HepG2 (cell line): ENCODE measurements around the gene NLGN2. TPM values are rescaled to one million over a fixed set of nuclear protein-coding genes. Genes with fewer than 3 reads are reported as not detected.

Experiments used
- CHCHD3 ChIP-seq: sonication (generic); formaldehyde crosslinking; IDR thresholded peaks from 2 replicates; pipeline ENCODE4 v1.8.0; 2022; ENCODE audit warnings: mild to moderate bottlenecking, missing genetic modification reagents, moderate library complexity
- DRAP1 ChIP-seq: IDR thresholded peaks from 2 replicates; pipeline ENCODE4 v1.6.1; 2016; ENCODE audit warnings: missing genetic modification reagents, missing compliant biosample characterization
- E2F2 ChIP-seq: sonication (generic); formaldehyde crosslinking; IDR thresholded peaks from 2 replicates; pipeline ENCODE4 v1.4.0; 2020; ENCODE audit warnings: missing genetic modification reagents, borderline replicate concordance
- KLF12 ChIP-seq: sonication (generic); formaldehyde crosslinking; IDR thresholded peaks from 2 replicates; pipeline ENCODE4 v1.4.0; 2020; ENCODE audit warnings: missing genetic modification reagents, borderline replicate concordance
- MYPOP ChIP-seq: sonication (generic); formaldehyde crosslinking; IDR thresholded peaks from 2 replicates; pipeline ENCODE4 v1.8.1; 2023; ENCODE audit warnings: mild to moderate bottlenecking, moderate library complexity, missing genetic modification reagents
- PHB2 ChIP-seq: fragments of 450-650 bp; IDR thresholded peaks from 2 replicates; pipeline ENCODE4 v1.6.1; 2018; ENCODE audit not compliant: partially characterized antibody
- RELA ChIP-seq: sonication (generic); formaldehyde crosslinking; IDR thresholded peaks from 2 replicates; pipeline ENCODE4 v1.4.0; 2020; ENCODE audit warnings: missing genetic modification reagents
- REXO4 ChIP-seq: sonication (generic); formaldehyde crosslinking; IDR thresholded peaks from 2 replicates; pipeline ENCODE4 v1.8.0; 2022; ENCODE audit warnings: missing genetic modification reagents, mild to moderate bottlenecking, borderline replicate concordance
- SNAPC5 ChIP-seq: sonication (generic); formaldehyde crosslinking; IDR thresholded peaks from 2 replicates; pipeline ENCODE4 v1.8.1; 2023; ENCODE audit warnings: mild to moderate bottlenecking, missing genetic modification reagents, borderline replicate concordance
- TOPORS ChIP-seq: sonication (generic); formaldehyde crosslinking; IDR thresholded peaks from 2 replicates; pipeline ENCODE4 v1.8.0; 2023; ENCODE audit warnings: mild to moderate bottlenecking, missing genetic modification reagents
- ZBTB7B ChIP-seq: sonication (generic); formaldehyde crosslinking; IDR thresholded peaks from 2 replicates; pipeline ENCODE4 v1.4.0; 2020; ENCODE audit warnings: missing genetic modification reagents
- ZNF343 ChIP-seq: sonication (generic); formaldehyde crosslinking; IDR thresholded peaks from 2 replicates; pipeline ENCODE4 v1.4.0; 2020; ENCODE audit warnings: mild to moderate bottlenecking, missing genetic modification reagents
- ZNF558 ChIP-seq: sonication (generic); formaldehyde crosslinking; IDR thresholded peaks from 2 replicates; pipeline ENCODE4 v1.9.0; 2022; ENCODE audit warnings: mild to moderate bottlenecking, missing genetic modification reagents, borderline replicate concordance
- ZNF609 ChIP-seq: sonication (generic); formaldehyde crosslinking; IDR thresholded peaks from 2 replicates; pipeline ENCODE4 v1.4.0; 2020; ENCODE audit warnings: mild to moderate bottlenecking, missing genetic modification reagents, borderline replicate concordance
- ZNF687 ChIP-seq: sonication (generic); formaldehyde crosslinking; IDR thresholded peaks from 2 replicates; pipeline ENCODE4 v1.5.1; 2020; ENCODE audit warnings: mild to moderate bottlenecking, missing genetic modification reagents, moderate library complexity
- ZNF768 ChIP-seq: sonication (generic); formaldehyde crosslinking; IDR thresholded peaks from 2 replicates; pipeline ENCODE4 v1.4.0; 2020; ENCODE audit warnings: missing genetic modification reagents
- ZNF878 ChIP-seq: sonication (generic); formaldehyde crosslinking; IDR thresholded peaks from 2 replicates; pipeline ENCODE4 v1.8.1; 2023; ENCODE audit warnings: mild to moderate bottlenecking, missing genetic modification reagents, moderate library complexity
- polyA plus RNA-seq, 8 experiments: library from polyadenylated mRNA; depleted of rRNA in 3 of 8; stranded (reverse) in 7 of 8; unstranded in 1 of 8; fragments of >200 nt; fragmentation: Illumina TruSeq in 4 of 8; extraction: Trizol in 4 of 8; gene quantifications; 2 replicates each; pipeline versions ENCODE4 v1.2.1 to v1.2.3, GENCODE V29; 2011 to 2016; ENCODE audit warnings: low read depth in 4 of 8, missing spikeins in 1 of 8, mixed read lengths in 1 of 8; ENCODE audit not compliant: insufficient read depth in 1 of 8
- total RNA-seq, 5 experiments: library from RNA; depleted of rRNA; stranded (reverse); fragments of >200 nt; fragmentation: Illumina TruSeq; extraction: Trizol; gene quantifications; 2 replicates each; pipeline ENCODE4 v1.2.3, GENCODE V29; 2016; ENCODE audit warnings: low read depth in 1 of 5

Gene NLGN2
- total and polyA plus RNA-seq, 2 of the 13 experiments (the other 11 are each of a cell fraction or from before 2014, with no cell fraction given) = 1.9 to 11.0 TPM

- TF ChIP-seq E2F2 (CRISPR knock-in tag) = no peak
- TF ChIP-seq ZNF558 (CRISPR knock-in tag) = no peak; the same call in 1 of the 2 replicates
- no peak for TF ChIP-seq KLF12
- TF ChIP-seq ZBTB7B (CRISPR knock-in tag) = peak; percentile 89; the same call in 1 of the 2 replicates
- peak; percentile 94 for TF ChIP-seq ZNF687 (CRISPR knock-in tag)
- TF ChIP-seq MYPOP (CRISPR knock-in tag) = peak; percentile 34
- no peak; the same call in 1 of the 2 replicates for TF ChIP-seq CHCHD3 (CRISPR knock-in tag)
- peak; percentile 73; the same call in 1 of the 2 replicates for TF ChIP-seq TOPORS (CRISPR knock-in tag)
- no peak for TF ChIP-seq PHB2
- no peak for TF ChIP-seq ZNF878 (CRISPR knock-in tag)
- TF ChIP-seq ZNF768 (CRISPR knock-in tag) = peak; percentile 62
- no peak for TF ChIP-seq SNAPC5 (CRISPR knock-in tag)
- no peak for TF ChIP-seq DRAP1 (CRISPR knock-in tag)
- no peak for TF ChIP-seq ZNF343 (CRISPR knock-in tag)
- no peak; the same call in 1 of the 2 replicates for TF ChIP-seq REXO4 (CRISPR knock-in tag)
- TF ChIP-seq ZNF609 (CRISPR knock-in tag) = no peak
- no peak for TF ChIP-seq RELA (CRISPR knock-in tag)
These were observed 13.0 kb upstream of the NLGN2 start, which contains the start of gene PLSCR3 (continued) for GRCh38 chr17:7394452-7395191.
